GM21723 (cell line): ENCODE results near the gene MBD3.

Experiments
- ATAC-seq: cut with Tn5 transposase; IDR thresholded peaks from one replicate; pipeline ENCODE4 v1.9.1; 2021; ENCODE audit warnings: mild to moderate bottlenecking, moderate library complexity; ENCODE audit not compliant: unreplicated experiment

MBD3 gene

GRCh38 chr19:1524287-1524971 is 68.2 kb downstream of the MBD3 start:
- ATAC-seq, result no peak
